ENCODE measurements around the gene UBAP2.

DNA sequence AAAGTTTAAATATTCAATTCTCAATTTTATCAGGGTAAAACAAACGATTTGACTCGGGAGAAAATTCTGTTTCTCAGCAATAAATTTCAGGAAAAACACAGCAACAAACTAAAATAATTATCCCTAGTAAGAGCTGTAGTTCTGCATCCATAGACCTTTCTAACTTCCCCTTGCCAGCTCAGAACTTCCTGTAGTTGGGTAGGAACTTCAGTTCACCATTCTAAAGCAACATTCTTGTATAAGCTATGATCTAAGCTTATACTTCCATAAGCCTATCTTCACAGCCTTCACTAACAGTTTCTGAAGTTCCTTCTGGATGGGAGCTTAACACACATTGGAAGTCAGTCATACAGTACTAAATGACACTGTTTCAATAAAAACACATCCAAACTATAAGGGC is 96.6 kb downstream of the UBAP2 start:
- TF ChIP-seq POLR2AphosphoS5 (IDR thresholded peaks at IDR 0.05; ENCODE audit: low read depth, low read length) (no peak), RAD21 (IDR thresholded peaks at IDR 0.05; ENCODE audit: low read length) (no peak), GABPA (IDR thresholded peaks at IDR 0.05; ENCODE audit: low read depth) (no peak), CTCF (IDR thresholded peaks at IDR 0.05) (no peak), REST (IDR thresholded peaks at IDR 0.05; ENCODE audit: low read depth, low read length) (no peak), IRF3 (IDR thresholded peaks at IDR 0.05; ENCODE audit: low read depth, low read length) (no peak), NFIC (IDR thresholded peaks at IDR 0.05; ENCODE audit: borderline replicate concordance) (no peak), USF2 (IDR thresholded peaks at IDR 0.05; ENCODE audit: borderline replicate concordance, low read depth, low read length) (no peak), EZH2phosphoT487 (IDR thresholded peaks at IDR 0.05; ENCODE audit: borderline replicate concordance, low read depth) (no peak), SMC3 (IDR thresholded peaks at IDR 0.05; ENCODE audit: low read depth, low read length) (no peak), MAX (IDR thresholded peaks at IDR 0.05; ENCODE audit: low read depth) (no peak), TAF1 (IDR thresholded peaks at IDR 0.05; ENCODE audit: borderline replicate concordance, low read depth, low read length) (no peak), FOXM1 (IDR thresholded peaks at IDR 0.05; ENCODE audit: low read depth) (no peak), YY1 (IDR thresholded peaks at IDR 0.05; ENCODE audit: low read depth) (no peak)
